AG10803 (cell line): ENCODE data around the gene CCDC190.
A peak's percentile ranks its signal among the peaks of the same experiment; 100 is the strongest.

Experiments used
- DNase-seq: peaks from one replicate; pipeline ENCODE4 v3.0.0; 2010; ENCODE audit warnings: low read depth
- H3K4me3 ChIP-seq: 2 replicates; pipeline ENCODE4 v1.5.1; 2011; ENCODE audit warnings: mild to moderate bottlenecking, low read length, control low read depth
- CTCF ChIP-seq: conservative IDR thresholded peaks from 2 replicates; pipeline ENCODE4 v1.5.1; 2011; ENCODE audit warnings: mild to moderate bottlenecking, low read length, control low read depth, inconsistent platforms

Gene CCDC190

GRCh38 chr1:162861101-162861500, at the start of gene CCDC190:
Gene CCDC190, minus strand, starts transcription at chr1:162861175. Its CDS starts 1,529 bp downstream, at chr1:162859646.
- no peak for TF ChIP-seq CTCF
- H3K4me3 ChIP-seq: no peak within 1 kb of the TSS
- peak; percentile 60 for DNase-seq

GRCh38 chr1:162910161-162910560, 49.2 kb upstream of the CCDC190 start:
- no peak for TF ChIP-seq CTCF
- no peak overlapping the region for H3K4me3 ChIP-seq
- DNase-seq: no peak

GRCh38 chr1:162908780-162909179, 47.8 kb upstream of the CCDC190 start:
- H3K4me3 ChIP-seq: no peak overlapping the region

GRCh38 chr1:162908236-162908635, 47.3 kb upstream of the CCDC190 start:
- H3K4me3 ChIP-seq: no peak overlapping the region
- peak; percentile 8 for DNase-seq
- no peak for TF ChIP-seq CTCF

More at GRCh38 chr1:162908780-162909179, 47.8 kb upstream of the CCDC190 start:
- TF ChIP-seq CTCF: no peak
- DNase-seq: peak; percentile 84

- no peak for TF ChIP-seq CTCF
- DNase-seq: no peak
- no peak overlapping the region for H3K4me3 ChIP-seq
These were observed 45.5 kb upstream of the CCDC190 start for GRCh38 chr1:162906485-162906884.

GRCh38 chr1:162905174-162906158, 44.5 kb upstream of the CCDC190 start:
- H3K4me3 ChIP-seq: no peak overlapping the region
- no peak for TF ChIP-seq CTCF
- DNase-seq: peak; percentile 76

GRCh38 chr1:162904579-162904978, 43.6 kb upstream of the CCDC190 start:
- no peak overlapping the region for H3K4me3 ChIP-seq
- no peak for DNase-seq
- no peak for TF ChIP-seq CTCF
